Sigmoid colon (tissue), 7 donors: ENCODE measurements around the gene BOLL. TPM values are rescaled to one million over a fixed set of nuclear protein-coding genes. Genes with fewer than 3 reads are reported as not detected.
"Not testable (repeated sequence)": the region's sequence is repeated elsewhere in the genome, so short reads cannot be mapped to it uniquely, and the experiment has no call there.

Experiments
- DNase-seq: peaks from one replicate; pipeline ENCODE4 v3.0.0-alpha.2; 2019
- H3K27ac ChIP-seq, 4 donors: fragments of 200-600 bp; sonication (generic); one replicate each; pipeline ENCODE4 v1.5.1; 2016 to 2019; ENCODE audit warnings: mild to moderate bottlenecking in 1 of 4
- H3K27me3 ChIP-seq, 3 donors: fragments of 200-600 bp; sonication (generic); one replicate each; pipeline ENCODE4 v1.5.1; 2019; ENCODE audit warnings: mild to moderate bottlenecking in 1 of 3
- H3K36me3 ChIP-seq, 4 donors: fragments of 200-600 bp; sonication (generic); one replicate each; pipeline ENCODE4 v1.5.1; 2016 to 2019
- H3K4me1 ChIP-seq, 4 donors: fragments of 200-600 bp; sonication (generic); one replicate each; pipeline ENCODE4 v1.5.1; 2017 to 2019
- H3K4me3 ChIP-seq, 4 donors: fragments of 200-600 bp; sonication (generic); one replicate each; pipeline ENCODE4 v1.5.1; 2017 to 2019; ENCODE audit warnings: mild to moderate bottlenecking in 2 of 4, moderate library complexity in 1 of 4
- H3K9me3 ChIP-seq, 4 donors: fragments of 200-600 bp in 3 of 4; sonication (generic) in 3 of 4; one replicate each; pipeline versions ENCODE4 v1.5.1 to v1.6.1; 2013 to 2019
- EP300 ChIP-seq, 4 donors: sonication (generic); formaldehyde crosslinking; IDR thresholded peaks; one replicate each; pipeline ENCODE4 v1.6.1; 2017; ENCODE audit warnings: antibody characterized with exemption in 4 of 4
- POLR2A ChIP-seq, 2 donors: fragments of 450-650 bp; IDR thresholded peaks; one replicate each; pipeline ENCODE4 v1.6.1; 2016; ENCODE audit warnings: antibody characterized with exemption in 2 of 2, mild to moderate bottlenecking in 2 of 2, moderate library complexity in 2 of 2
- POLR2AphosphoS5 ChIP-seq, 4 donors: sonication (generic); formaldehyde crosslinking; IDR thresholded peaks; one replicate each; pipeline ENCODE4 v1.6.1; 2017; ENCODE audit warnings: antibody characterized with exemption in 4 of 4
- WGBS, 2 donors: extraction: QIAGEN DNeasy Blood & Tissue Kit; methylation state at CpG; one replicate each; pipeline ENCODE4 v1.1.7; 2013; 5-methylcytosine and 5-hydroxymethylcytosine counted together
- intact Hi-C: fragments of 100-400 bp; cut with DNase I; formaldehyde crosslinking; loops from one replicate; pipeline ENCODE4 v1.15.1; 2023
- polyA plus RNA-seq, 3 donors: library from polyadenylated mRNA; stranded (reverse); fragments of 200-250 nt; gene quantifications; one replicate each; pipeline ENCODE4 v1.2.3, GENCODE V29; 2013
- total RNA-seq, 4 donors: library from RNA; depleted of rRNA; stranded (reverse); fragments of >200 nt; gene quantifications; one replicate each; pipeline ENCODE4 v1.1.0, GENCODE V29; 2016
- TF ChIP-seq, protein P1 (sequence below), 4 experiments: fragments of 450-650 bp in 3 of 4; fragments of 200-600 bp in 1 of 4; IDR thresholded peaks; one replicate each; pipeline ENCODE4 v1.5.1; 2016 to 2019; ENCODE audit warnings: antibody characterized with exemption in 4 of 4, mild to moderate bottlenecking in 3 of 4, moderate library complexity in 2 of 4
- donor health status: healthy with polysubstance abuse.
- donor health status: Bipolar disorder and iron deficiency.
- donor health status: healthy.

The BOLL gene
- total and polyA plus RNA-seq, 7 donors: not detected

DNA sequence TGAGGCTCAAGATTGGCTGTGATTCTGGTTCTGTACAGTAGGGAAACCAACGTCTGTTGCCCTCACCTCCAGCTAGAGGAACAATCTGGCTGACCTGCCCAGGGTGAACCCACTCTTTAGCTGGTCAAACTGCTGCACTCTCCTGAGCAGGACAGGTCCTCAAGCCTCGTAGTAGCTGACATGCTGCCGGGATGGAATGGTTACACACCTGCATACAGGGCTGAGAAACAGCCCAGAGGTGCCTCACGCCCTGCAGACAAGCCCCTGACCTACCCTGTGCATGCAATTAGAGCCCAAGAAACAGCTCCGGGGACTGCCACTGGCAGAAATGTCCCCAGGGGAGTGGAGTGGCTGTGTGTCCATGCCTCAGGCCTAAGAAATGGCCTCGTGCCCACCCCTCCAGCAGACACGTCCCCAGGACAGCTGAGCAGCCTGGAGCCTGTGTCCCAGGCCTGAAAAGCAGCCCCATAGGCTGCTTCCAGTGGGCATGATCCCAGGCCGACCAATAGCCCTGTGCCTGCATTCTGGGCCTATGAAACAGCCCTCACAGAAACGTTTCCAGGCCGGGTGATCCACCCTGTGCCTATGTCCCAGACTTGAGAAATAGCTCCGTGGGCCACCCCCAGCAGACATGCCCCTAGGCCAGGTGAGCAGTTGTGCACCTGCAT, 25.4 kb downstream of the BOLL start:
- H3K4me3 ChIP-seq: no peak overlapping the region
- peaks cover 0 to 12% (median 3%) of the 10 kb centered on the region in 4 donors for H3K9me3 ChIP-seq
- no peaks in the 10 kb centered on the region for H3K4me1 ChIP-seq
- TF ChIP-seq EP300 (IDR thresholded peaks at IDR 0.05) (no peak), POLR2AphosphoS5 (IDR thresholded peaks at IDR 0.05) (no peak), POLR2A (IDR thresholded peaks at IDR 0.05) (no peak)
- no peaks in the 10 kb centered on the region for H3K27me3 ChIP-seq
- no peak overlapping the region for H3K27ac ChIP-seq
- intact Hi-C loops: no loop called here
- WGBS, 2 donors: 82 to 85% methylated on average over 11 of the region's 11 CpGs
- no peak for DNase-seq
- no peaks in the 10 kb centered on the region for H3K36me3 ChIP-seq

DNA sequence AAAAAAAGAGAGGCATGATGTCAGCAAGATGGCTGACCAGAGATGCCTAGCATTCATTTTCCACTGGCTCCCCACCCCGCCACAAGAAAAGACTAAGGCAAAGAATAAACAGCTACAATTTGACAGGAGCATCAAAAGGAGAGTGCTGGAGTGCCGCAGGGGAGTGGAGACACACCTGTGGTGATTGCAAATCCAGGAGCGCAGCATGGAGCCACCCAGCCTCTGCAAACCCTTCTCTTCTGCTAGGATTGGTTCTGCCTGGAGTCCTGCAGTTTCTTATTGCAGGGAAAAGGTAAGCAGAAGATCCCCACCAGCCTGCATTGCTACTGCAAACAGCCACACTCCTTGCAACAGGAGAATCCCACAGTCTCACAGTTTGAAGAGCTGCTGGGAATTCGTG, 26.1 kb downstream of the BOLL start:
- H3K4me1 ChIP-seq: no peaks in the 10 kb centered on the region
- 77 to 78% methylated on average over 4 of the region's 4 CpGs for WGBS, 2 donors
- intact Hi-C loops: no loop called here
- no peaks in the 10 kb centered on the region for H3K36me3 ChIP-seq
- DNase-seq: no peak
- TF ChIP-seq EP300 (IDR thresholded peaks at IDR 0.05) (no peak), POLR2A (IDR thresholded peaks at IDR 0.05) (no peak), POLR2AphosphoS5 (IDR thresholded peaks at IDR 0.05) (no peak)
- TF ChIP-seq, protein P1, sequence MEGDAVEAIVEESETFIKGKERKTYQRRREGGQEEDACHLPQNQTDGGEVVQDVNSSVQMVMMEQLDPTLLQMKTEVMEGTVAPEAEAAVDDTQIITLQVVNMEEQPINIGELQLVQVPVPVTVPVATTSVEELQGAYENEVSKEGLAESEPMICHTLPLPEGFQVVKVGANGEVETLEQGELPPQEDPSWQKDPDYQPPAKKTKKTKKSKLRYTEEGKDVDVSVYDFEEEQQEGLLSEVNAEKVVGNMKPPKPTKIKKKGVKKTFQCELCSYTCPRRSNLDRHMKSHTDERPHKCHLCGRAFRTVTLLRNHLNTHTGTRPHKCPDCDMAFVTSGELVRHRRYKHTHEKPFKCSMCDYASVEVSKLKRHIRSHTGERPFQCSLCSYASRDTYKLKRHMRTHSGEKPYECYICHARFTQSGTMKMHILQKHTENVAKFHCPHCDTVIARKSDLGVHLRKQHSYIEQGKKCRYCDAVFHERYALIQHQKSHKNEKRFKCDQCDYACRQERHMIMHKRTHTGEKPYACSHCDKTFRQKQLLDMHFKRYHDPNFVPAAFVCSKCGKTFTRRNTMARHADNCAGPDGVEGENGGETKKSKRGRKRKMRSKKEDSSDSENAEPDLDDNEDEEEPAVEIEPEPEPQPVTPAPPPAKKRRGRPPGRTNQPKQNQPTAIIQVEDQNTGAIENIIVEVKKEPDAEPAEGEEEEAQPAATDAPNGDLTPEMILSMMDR (IDR thresholded peaks at IDR 0.05): no peak
- no peaks in the 10 kb centered on the region for H3K27me3 ChIP-seq
- H3K9me3 ChIP-seq: peaks cover 0 to 12% (median 3%) of the 10 kb centered on the region in 4 donors
- H3K4me3 ChIP-seq: no peak overlapping the region
- no peak overlapping the region for H3K27ac ChIP-seq

- Histone ChIP-seq H3K27me3 (no peaks in the 10 kb centered on the region), H3K4me3 (no peak overlapping the region), H3K36me3 (no peaks in the 10 kb centered on the region), H3K27ac (no peak overlapping the region), H3K9me3 (no peaks in the 10 kb centered on the region), H3K4me1 (no peaks in the 10 kb centered on the region)
- no peak for TF ChIP-seq EP300 (IDR thresholded peaks at IDR 0.05)
- TF ChIP-seq POLR2A (IDR thresholded peaks at IDR 0.05): no peak
- no peak for TF ChIP-seq POLR2AphosphoS5 (IDR thresholded peaks at IDR 0.05)
- TF ChIP-seq, protein P1 (IDR thresholded peaks at IDR 0.05): no peak
- intact Hi-C loops: no loop called here
- DNase-seq: no peak
Observed at GRCh38 chr2:197740200-197740599, 44.9 kb downstream of the BOLL start.

GRCh38 chr2:197728555-197729544, 56.3 kb downstream of the BOLL start:
- DNase-seq, H3K4me1 ChIP-seq, H3K4me3 ChIP-seq, H3K36me3 ChIP-seq, H3K27me3 ChIP-seq, intact Hi-C loops, H3K27ac ChIP-seq, H3K9me3 ChIP-seq: not testable (repeated sequence)
- WGBS, 2 donors: 90 to 92% methylated on average over 31 of the region's 32 CpGs

DNA sequence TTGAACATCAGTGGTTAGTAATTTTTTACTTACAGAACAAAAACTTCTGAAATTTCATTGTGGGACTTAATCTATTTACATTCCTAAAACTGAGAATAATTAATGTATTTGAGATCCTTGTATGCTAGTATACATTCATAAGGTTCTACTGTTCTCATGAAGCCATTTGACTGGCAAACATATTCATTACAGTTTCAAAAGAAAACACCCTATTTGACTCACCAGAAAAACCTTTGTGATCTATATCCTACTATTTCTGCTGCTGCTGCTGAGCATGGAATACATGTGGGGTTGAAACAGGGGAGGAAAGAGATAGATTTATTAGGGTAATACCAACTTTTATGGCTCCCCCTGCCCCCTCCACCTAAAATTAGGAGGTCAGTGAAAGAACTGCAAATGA, 58.1 kb downstream of the BOLL start:
- no peaks in the 10 kb centered on the region for H3K4me1 ChIP-seq
- intact Hi-C loops: no loop called here
- H3K4me3 ChIP-seq: no peak overlapping the region
- no peak for DNase-seq
- no peaks in the 10 kb centered on the region for H3K27me3 ChIP-seq
- TF ChIP-seq EP300 (IDR thresholded peaks at IDR 0.05) (no peak), POLR2A (IDR thresholded peaks at IDR 0.05) (no peak), POLR2AphosphoS5 (IDR thresholded peaks at IDR 0.05) (no peak)
- TF ChIP-seq, protein P1 (IDR thresholded peaks at IDR 0.05): no peak
- no peaks in the 10 kb centered on the region for H3K36me3 ChIP-seq
- no peaks in the 10 kb centered on the region for H3K9me3 ChIP-seq
- H3K27ac ChIP-seq: no peak overlapping the region
